DOHH2 (cell line): ENCODE data around the gene RXRA.

Experiments used
- H3F3A ChIP-seq: fragments of 200-600 bp; sonication (generic), shearing (Covaris generic); 2 replicates; pipeline ENCODE4 v1.6.0; 2016; ENCODE audit warnings: antibody characterized with exemption, mild to moderate bottlenecking; ENCODE audit not compliant: control insufficient read depth, insufficient read depth
- H3K27ac ChIP-seq: fragments of 200-600 bp; sonication (generic); 2 replicates; pipeline ENCODE4 v1.5.1; 2014; ENCODE audit warnings: low read depth, mild to moderate bottlenecking, low read length, moderate library complexity
- H3K27me3 ChIP-seq: fragments of 200-600 bp; sonication (generic); 2 replicates; pipeline ENCODE4 v1.6.1; 2014; ENCODE audit warnings: mild to moderate bottlenecking, low read length, mixed read lengths; ENCODE audit not compliant: control insufficient read depth
- H3K36me3 ChIP-seq: fragments of 200-600 bp; sonication (generic); 2 replicates; pipeline ENCODE4 v1.6.1; 2014; ENCODE audit warnings: mild to moderate bottlenecking, low read length, moderate library complexity, mixed read lengths; ENCODE audit not compliant: control insufficient read depth
- H3K4me1 ChIP-seq: fragments of 200-600 bp; sonication (generic); 2 replicates; pipeline ENCODE4 v1.6.1; 2014; ENCODE audit warnings: mild to moderate bottlenecking, low read length, mixed read lengths; ENCODE audit not compliant: control insufficient read depth
- H3K4me2 ChIP-seq: fragments of 200-600 bp; sonication (generic); 2 replicates; pipeline ENCODE4 v1.6.0; 2014; ENCODE audit warnings: mild to moderate bottlenecking, low read length, moderate library complexity
- H3K4me3 ChIP-seq: fragments of 200-600 bp; sonication (generic); 2 replicates; pipeline ENCODE4 v1.5.1; 2014; ENCODE audit warnings: mild to moderate bottlenecking, low read length, mixed read lengths
- H3K79me2 ChIP-seq: fragments of 200-600 bp; sonication (generic); 2 replicates; pipeline ENCODE4 v1.6.1; 2014; ENCODE audit warnings: mild to moderate bottlenecking, low read length, mixed read lengths; ENCODE audit not compliant: control insufficient read depth
- H3K9me2 ChIP-seq: fragments of 200-600 bp; sonication (generic); replicated peaks from 2 replicates; pipeline ENCODE4 v1.6.1; 2014; ENCODE audit warnings: mild to moderate bottlenecking, low read length, mixed read lengths; ENCODE audit not compliant: control insufficient read depth
- H3K9me3 ChIP-seq: fragments of 200-600 bp; sonication (generic); 2 replicates; pipeline ENCODE4 v1.6.1; 2014; ENCODE audit warnings: antibody characterized with exemption, low read length, mixed read lengths; ENCODE audit not compliant: control insufficient read depth, insufficient read depth
- H4K20me1 ChIP-seq: fragments of 200-600 bp; sonication (generic); 2 replicates; pipeline ENCODE4 v1.6.0; 2014; ENCODE audit warnings: low read depth, mild to moderate bottlenecking, antibody characterized with exemption, low read length, moderate library complexity; ENCODE audit not compliant: control insufficient read depth, insufficient read depth
- EZH2phosphoT487 ChIP-seq: fragments of 200-600 bp; sonication (generic); IDR thresholded peaks from 2 replicates; pipeline ENCODE4 v1.6.1; 2017; ENCODE audit warnings: borderline replicate concordance, mild to moderate bottlenecking, antibody characterized with exemption, low read length, moderate library complexity, mixed read lengths
- TF ChIP-seq, protein P1 (sequence below): fragments of 200-600 bp; sonication (generic); IDR thresholded peaks from one replicate; pipeline ENCODE4 v1.5.1; 2014; ENCODE audit warnings: antibody characterized with exemption, mild to moderate bottlenecking, low read depth, low read length; ENCODE audit not compliant: poor library complexity, severe bottlenecking

Gene RXRA

DNA sequence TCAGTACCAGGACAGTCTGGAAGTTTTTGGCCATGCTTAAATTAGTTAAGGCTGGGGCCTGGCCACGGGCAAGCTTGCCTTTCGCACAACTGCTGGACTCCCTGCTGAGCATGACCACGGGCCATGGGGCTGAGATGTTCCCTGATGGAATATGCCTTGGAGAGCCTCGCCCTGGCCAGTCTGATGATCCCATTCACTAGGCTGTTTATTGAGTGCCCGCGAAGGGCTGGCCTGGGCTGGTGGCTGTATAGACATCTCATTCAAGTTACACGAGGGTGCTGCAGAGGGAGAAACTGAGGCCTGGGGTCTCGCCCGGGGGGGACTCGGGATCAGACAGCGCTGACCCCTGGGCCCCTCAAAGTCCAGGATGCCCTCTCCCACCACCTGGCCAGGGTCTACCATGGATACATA, 7.8 kb upstream of the RXRA start:
- H3K79me2 ChIP-seq, result no peaks in the 10 kb centered on the region
- H3K4me2 ChIP-seq, result no peak overlapping the region
- no peaks in the 10 kb centered on the region for H3K36me3 ChIP-seq
- no peaks in the 10 kb centered on the region for H4K20me1 ChIP-seq
- no peaks in the 10 kb centered on the region for H3K4me1 ChIP-seq
- H3K27ac ChIP-seq, result no peak overlapping the region
- no peaks in the 10 kb centered on the region for H3K9me3 ChIP-seq
- no peaks in the 10 kb centered on the region for H3K27me3 ChIP-seq
- no peaks in the 10 kb centered on the region for H3K9me2 ChIP-seq
- no peaks in the 10 kb centered on the region for H3F3A ChIP-seq
- no peak overlapping the region for H3K4me3 ChIP-seq
- no peak for TF ChIP-seq EZH2phosphoT487
- TF ChIP-seq, protein P1, sequence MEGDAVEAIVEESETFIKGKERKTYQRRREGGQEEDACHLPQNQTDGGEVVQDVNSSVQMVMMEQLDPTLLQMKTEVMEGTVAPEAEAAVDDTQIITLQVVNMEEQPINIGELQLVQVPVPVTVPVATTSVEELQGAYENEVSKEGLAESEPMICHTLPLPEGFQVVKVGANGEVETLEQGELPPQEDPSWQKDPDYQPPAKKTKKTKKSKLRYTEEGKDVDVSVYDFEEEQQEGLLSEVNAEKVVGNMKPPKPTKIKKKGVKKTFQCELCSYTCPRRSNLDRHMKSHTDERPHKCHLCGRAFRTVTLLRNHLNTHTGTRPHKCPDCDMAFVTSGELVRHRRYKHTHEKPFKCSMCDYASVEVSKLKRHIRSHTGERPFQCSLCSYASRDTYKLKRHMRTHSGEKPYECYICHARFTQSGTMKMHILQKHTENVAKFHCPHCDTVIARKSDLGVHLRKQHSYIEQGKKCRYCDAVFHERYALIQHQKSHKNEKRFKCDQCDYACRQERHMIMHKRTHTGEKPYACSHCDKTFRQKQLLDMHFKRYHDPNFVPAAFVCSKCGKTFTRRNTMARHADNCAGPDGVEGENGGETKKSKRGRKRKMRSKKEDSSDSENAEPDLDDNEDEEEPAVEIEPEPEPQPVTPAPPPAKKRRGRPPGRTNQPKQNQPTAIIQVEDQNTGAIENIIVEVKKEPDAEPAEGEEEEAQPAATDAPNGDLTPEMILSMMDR, result no peak

DNA sequence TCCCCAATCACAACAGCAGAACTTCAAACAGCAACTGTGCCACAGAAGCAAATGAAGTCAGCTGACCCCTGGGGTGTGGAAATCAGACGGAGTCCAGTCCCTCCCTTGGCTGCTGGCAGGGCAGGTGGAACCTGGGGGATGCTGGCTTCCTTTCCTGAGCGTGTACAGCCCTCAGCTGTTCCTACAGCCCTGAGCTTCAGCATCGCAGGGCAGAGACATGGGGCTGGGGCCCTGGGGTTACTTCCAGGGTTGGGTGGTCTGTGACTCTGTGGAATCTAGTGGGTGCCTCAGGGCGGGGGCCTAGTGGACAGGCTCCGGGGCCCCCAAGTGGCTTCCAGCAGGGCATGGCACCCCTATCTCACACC, 7.3 kb upstream of the RXRA start:
- TF ChIP-seq EZH2phosphoT487, result no peak
- TF ChIP-seq, protein P1, result no peak
- Histone ChIP-seq H3F3A (no peaks in the 10 kb centered on the region), H3K36me3 (no peaks in the 10 kb centered on the region), H3K27me3 (no peaks in the 10 kb centered on the region), H3K9me3 (no peaks in the 10 kb centered on the region), H3K4me3 (no peak overlapping the region), H3K4me1 (no peaks in the 10 kb centered on the region), H3K79me2 (no peaks in the 10 kb centered on the region), H3K9me2 (no peaks in the 10 kb centered on the region), H3K27ac (no peak overlapping the region), H4K20me1 (no peaks in the 10 kb centered on the region), H3K4me2 (no peak overlapping the region)

DNA sequence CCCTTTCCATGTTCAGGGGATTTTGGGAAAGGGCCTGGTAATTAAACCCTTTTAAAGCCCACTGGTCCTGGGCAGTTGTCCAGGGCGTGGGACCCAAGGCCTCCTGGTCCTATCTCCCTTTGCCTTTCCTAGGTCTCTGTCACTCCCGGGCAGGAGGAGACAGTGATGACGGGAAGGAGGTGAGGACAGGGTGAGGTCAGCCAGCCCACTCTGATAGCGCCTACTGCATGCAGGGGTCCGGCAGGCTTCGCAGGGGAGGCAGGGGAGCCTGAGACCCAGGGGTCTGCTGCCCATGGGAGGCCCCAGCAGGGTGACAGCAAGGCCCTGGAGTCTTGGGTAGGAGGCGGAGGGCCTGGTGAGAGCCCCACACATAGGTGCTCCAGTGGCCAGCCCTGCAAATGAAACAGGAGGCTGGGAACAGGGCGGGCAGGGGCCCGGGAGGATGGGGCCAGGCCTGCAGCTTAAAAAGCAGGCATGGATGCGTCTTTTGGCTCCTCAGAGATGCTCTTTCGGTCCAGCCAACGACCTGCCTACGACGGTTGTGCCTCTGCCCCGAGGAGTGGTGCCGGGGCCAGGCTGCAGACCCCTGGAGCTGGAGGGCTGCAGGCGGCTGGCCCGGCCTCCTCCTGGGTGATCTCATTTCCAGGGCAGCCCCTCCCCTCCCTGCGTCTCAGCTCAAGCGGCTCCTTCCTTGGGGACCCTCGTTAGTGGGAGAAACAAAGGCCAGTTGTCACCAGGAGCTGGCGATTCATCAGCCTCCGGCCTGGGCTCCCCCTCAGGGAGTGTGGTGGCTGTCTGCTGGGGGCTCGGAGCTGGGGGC, 6.7 kb upstream of the RXRA start:
- Histone ChIP-seq H3K27ac (no peak overlapping the region), H3K4me1 (no peaks in the 10 kb centered on the region), H3K9me2 (no peaks in the 10 kb centered on the region), H4K20me1 (no peaks in the 10 kb centered on the region), H3K27me3 (no peaks in the 10 kb centered on the region), H3K9me3 (no peaks in the 10 kb centered on the region), H3K4me3 (no peak overlapping the region), H3K79me2 (no peaks in the 10 kb centered on the region), H3K36me3 (no peaks in the 10 kb centered on the region), H3K4me2 (no peak overlapping the region), H3F3A (no peaks in the 10 kb centered on the region)
- TF ChIP-seq, protein P1, result no peak
- no peak for TF ChIP-seq EZH2phosphoT487
